Limb (tissue), 2 donors: ENCODE results near the gene HK1.
A peak's percentile ranks its signal among the peaks of the same experiment; 100 is the strongest.
"Not testable (repeated sequence)": the region's sequence is repeated elsewhere in the genome, so short reads cannot be mapped to it uniquely, and the experiment has no call there.

Experiments used
- DNase-seq, 2 donors: peaks; one replicate each; pipeline ENCODE4 v3.0.0-alpha.2; 2016; ENCODE audit errors: extremely low spot score in 2 of 2

HK1 gene

DNA sequence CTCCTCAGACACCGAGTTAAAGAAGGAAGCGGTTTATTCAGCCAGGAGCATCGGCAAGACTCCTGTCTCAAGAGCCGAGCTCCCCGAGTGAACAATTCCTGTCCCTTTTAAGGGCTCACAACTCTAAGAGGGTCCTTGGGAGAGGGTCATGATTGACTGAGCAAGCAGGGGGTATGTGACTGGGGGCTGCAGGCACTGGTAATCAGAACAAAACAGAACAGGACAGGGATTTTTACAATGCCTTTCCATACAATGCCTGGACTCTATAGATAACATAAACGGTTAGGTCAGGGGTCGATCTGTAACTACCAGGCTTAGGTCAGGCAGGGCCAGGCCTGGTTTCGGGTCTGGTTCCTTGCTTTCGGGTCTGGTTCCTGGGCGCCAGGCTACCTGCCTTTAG is 30.0 kb downstream of the HK1 start:
- DNase-seq = not testable (repeated sequence)

DNA sequence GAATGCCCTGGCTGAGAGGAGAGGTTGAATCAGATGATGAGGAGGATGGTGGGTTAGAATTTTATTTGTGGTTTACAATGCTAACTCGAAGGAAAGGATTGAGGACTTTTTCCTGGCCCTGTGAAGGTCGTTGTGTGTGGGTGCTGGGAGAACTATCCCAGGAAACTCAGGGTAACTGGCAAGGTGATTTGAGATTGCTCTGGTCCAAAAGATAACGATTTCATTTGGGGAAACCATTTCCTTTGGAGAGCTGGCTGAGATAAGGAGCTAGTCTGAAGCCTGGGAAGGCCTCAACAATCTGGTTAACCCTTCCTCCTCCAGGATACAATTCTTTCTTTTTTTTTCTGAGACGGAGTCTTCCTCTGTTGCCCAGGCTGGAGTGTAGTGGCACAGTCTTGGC is 33.0 kb downstream of the HK1 start:
- no peak for DNase-seq

DNA sequence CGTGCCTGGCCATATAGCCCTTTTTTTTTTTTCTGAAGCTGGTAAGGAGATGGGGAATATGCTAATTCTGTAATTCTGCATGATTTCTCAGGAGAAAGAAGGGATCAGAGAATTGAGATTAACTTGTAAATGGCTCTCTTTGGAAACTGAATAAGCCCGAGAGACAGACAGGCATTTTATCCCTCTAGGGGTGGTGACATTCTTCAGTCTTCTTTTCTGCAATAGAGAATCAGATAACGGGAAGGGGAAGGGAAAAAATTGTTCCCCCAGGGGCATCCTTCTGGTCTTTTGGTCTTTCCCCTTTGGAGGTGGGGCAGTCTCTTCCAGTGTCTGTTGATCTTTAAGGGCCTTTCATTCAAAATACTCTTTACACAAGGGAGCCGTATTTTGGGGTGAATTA is 34.2 kb downstream of the HK1 start:
- DNase-seq = no peak

DNA sequence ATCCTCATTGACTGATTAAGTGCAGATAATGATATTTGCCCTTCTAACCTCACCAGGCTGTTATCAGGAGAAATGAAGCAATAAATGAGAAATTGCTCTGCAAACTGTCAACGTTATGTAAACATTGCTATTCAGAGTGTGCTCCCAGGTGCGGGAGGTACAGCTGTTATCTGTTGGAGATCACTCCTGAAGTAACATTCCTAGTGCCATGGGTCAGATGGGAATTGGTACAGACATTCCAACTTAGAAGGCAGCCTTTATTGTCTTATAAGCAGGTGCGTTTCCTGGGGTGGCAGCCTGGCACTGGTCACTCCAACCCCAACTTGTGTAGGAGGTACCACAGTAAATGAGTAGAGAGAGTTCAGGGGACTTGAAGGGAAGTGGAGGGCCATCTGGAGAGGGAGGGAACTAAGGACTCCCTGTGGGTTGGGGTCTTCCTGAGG is 36.8 kb downstream of the HK1 start:
- no peak for DNase-seq

- DNase-seq = no peak
Measured at GRCh38 chr10:69315610-69316312, 37.5 kb downstream of the HK1 start.

GRCh38 chr10:69316313-69317059 is 38.2 kb downstream of the HK1 start:
- no peak for DNase-seq

- DNase-seq = no peak
Measured at GRCh38 chr10:69317175-69317604, 38.9 kb downstream of the HK1 start.

- no peak for DNase-seq
Measured at GRCh38 chr10:69317626-69318105, 39.4 kb downstream of the HK1 start.

GRCh38 chr10:69318106-69318866 is 40.0 kb downstream of the HK1 start:
- peak; percentile 89 to 95 for DNase-seq

DNA sequence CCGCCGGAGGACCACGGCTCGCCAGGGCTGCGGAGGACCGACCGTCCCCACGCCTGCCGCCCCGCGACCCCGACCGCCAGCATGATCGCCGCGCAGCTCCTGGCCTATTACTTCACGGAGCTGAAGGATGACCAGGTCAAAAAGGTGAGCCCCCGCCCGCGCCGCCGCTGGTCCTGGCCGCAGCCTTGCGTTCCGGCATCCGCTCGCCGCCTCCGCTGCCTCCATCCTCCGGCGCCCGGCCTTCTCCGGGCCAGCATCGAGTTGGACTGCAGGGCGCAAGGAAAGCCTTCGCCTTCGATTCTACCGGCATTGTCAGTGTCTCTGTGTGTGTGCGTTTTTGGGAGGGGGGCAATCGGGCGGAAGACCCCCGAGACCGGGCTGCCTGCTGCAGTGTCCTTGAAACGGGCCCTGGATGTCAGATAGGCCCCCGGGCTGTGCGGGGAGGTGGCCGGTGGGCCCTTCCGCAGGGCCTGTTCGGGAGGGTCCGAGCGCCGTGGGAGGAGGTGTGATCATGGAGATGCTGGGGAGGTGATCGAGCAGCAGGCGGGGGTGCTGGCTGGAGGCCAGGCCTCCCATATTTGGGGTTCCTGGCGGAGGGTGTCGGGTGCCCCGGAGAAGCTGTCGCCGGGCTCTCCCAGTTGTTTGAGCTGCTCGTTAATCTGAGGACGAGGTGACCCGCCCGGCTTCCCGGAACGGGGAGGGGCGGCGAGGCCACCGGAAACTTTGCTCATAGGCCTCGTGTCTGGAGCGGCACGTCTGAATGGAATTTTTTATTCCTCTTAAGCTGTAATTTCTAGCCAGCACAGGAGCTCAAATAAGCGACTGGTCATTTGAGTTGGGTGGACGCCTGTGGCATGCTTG is 40.8 kb downstream of the HK1 start:
- DNase-seq = peak; percentile 38 to 81

DNA sequence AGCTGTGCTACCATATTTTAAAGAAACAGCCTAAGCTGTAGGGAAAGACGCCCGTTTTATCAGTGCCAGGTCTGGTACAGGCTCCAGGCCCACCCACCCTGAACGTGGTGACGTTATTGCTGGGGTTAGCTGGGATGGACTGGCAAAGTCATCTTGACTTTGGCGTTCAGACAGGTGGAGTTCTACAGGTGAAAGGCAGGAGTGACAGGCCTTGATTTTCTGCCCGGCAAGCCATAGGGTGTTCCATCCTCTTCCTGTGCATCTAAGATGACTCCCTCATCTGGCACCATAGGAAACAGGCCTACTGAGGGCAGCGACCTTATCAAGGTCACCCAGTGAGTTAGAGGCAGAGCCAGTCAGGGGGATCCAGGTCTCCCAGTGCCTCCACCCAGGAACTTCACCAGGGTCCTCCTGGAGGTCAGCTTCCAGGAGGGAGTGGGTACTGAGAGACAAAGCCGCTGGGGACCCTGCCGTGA is 41.6 kb downstream of the HK1 start:
- no peak for DNase-seq

- no peak for DNase-seq
Measured at GRCh38 chr10:69320521-69320920, 42.2 kb downstream of the HK1 start.

- DNase-seq = no peak
Measured at GRCh38 chr10:69321039-69321715, 42.9 kb downstream of the HK1 start.

GRCh38 chr10:69321865-69322264 is 43.6 kb downstream of the HK1 start:
- no peak for DNase-seq

DNA sequence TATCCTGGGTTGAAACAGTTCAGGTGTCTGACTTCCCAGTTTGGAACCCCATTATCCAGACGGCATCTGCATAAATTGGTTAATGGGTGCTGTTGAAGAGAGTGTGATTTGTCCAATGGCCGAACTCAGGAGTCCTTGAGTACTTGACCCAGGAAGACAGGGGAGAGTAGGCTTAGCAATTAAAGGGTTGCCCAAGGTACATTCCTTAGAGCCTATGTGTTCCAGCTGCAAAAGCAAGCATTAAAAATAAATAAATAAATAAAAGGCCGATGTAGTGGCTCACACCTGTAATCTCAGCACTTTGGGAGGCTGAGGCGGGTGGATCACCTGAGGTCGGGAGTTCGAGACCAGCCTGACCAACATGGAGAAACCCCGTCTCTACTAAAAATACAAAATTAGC is 44.0 kb downstream of the HK1 start:
- not testable (repeated sequence) for DNase-seq

DNA sequence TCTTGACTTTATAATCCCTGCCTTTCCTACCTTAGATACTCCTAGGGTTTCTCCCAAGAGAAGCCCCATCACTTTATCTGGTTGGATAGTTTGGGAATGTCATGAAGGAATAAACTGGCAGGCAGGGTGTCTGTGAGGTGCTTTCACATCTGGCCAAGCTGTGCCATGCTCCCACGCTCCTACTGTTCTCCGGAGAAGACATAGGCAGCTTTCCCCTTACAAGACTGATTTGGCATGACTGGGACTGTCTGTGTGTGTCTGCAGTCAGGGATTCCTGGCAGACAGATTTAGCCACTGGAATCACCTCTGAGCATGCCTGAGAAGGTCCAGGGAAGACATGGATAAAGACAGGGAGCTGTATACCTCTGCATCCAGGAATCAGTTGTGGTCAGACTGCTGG is 45.3 kb downstream of the HK1 start:
- no peak for DNase-seq

DNA sequence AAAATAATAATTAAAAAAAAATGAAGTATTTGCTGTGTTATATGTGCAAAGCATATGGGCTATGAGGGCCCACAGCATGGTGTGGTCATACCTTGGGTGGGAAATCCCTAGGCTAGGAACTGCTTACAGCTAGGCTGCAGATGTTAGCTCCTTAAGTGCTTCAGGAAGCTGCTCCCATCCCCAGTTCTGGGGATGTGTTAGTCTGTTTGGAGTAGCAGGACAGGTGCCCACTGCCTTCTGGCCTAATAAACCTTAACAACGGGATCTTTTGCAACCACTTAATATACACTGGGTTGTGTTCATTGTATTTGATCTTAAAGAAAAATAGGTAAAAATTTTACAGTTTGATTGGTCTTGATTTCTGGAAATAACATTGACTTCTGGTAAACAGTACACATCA is 46.3 kb downstream of the HK1 start:
- no peak for DNase-seq

- not testable (repeated sequence) for DNase-seq
Measured at GRCh38 chr10:69325637-69326523, 47.6 kb downstream of the HK1 start.

GRCh38 chr10:69326692-69327091 is 48.4 kb downstream of the HK1 start:
- DNase-seq = no peak
